H9 (cell line): Measurements from ENCODE around the gene SIT1. TPM values are rescaled to one million over a fixed set of nuclear protein-coding genes. Genes with fewer than 3 reads are reported as not detected.

Experiments
- DNase-seq: peaks from one replicate; pipeline ENCODE4 v3.0.0-alpha.2; 2017
- H2AFZ ChIP-seq: one replicate; pipeline ENCODE4 v1.6.1; 2013; ENCODE audit warnings: mild to moderate bottlenecking, low read length, control low read depth, moderate library complexity
- H2AK5ac ChIP-seq: 2 replicates; pipeline ENCODE4 v1.6.1; 2013; ENCODE audit warnings: low read length, control low read depth, mixed read lengths; ENCODE audit not compliant: insufficient read length
- H2BK120ac ChIP-seq: one replicate; pipeline ENCODE4 v1.6.1; 2013; ENCODE audit warnings: low read depth, mild to moderate bottlenecking, low read length, control low read depth, inconsistent platforms; ENCODE audit not compliant: poor library complexity, severe bottlenecking
- H2BK12ac ChIP-seq: 2 replicates; pipeline ENCODE4 v1.6.1; 2013; ENCODE audit warnings: low read length, control low read depth, mixed read lengths, low read depth; ENCODE audit not compliant: insufficient read length
- H2BK15ac ChIP-seq: 2 replicates; pipeline ENCODE4 v1.6.1; 2013; ENCODE audit warnings: low read depth, low read length, control low read depth
- H2BK20ac ChIP-seq: one replicate; pipeline ENCODE4 v1.6.1; 2013; ENCODE audit warnings: low read depth, mild to moderate bottlenecking, low read length, control low read depth, inconsistent platforms; ENCODE audit not compliant: poor library complexity, severe bottlenecking
- H2BK5ac ChIP-seq: 2 replicates; pipeline ENCODE4 v1.6.1; 2013; ENCODE audit warnings: low read length, control low read depth, mixed read lengths; ENCODE audit not compliant: insufficient read length
- H3K14ac ChIP-seq: 2 replicates; pipeline ENCODE4 v1.6.1; 2013; ENCODE audit warnings: low read length, control low read depth; ENCODE audit not compliant: insufficient read depth
- H3K18ac ChIP-seq: 2 replicates; pipeline ENCODE4 v1.6.1; 2013; ENCODE audit warnings: low read depth, mild to moderate bottlenecking, mixed read lengths, low read length, control low read depth; ENCODE audit not compliant: insufficient read length
- H3K23ac ChIP-seq: 2 replicates; pipeline ENCODE4 v1.6.1; 2013; ENCODE audit warnings: low read length, control low read depth, mixed read lengths, low read depth; ENCODE audit not compliant: insufficient read length
- H3K23me2 ChIP-seq: 2 replicates; pipeline ENCODE4 v1.6.1; 2013; ENCODE audit warnings: low read depth, mild to moderate bottlenecking, mixed read lengths, low read length, control low read depth; ENCODE audit not compliant: insufficient read length, poor library complexity, severe bottlenecking
- H3K27ac ChIP-seq: 2 replicates; pipeline ENCODE4 v1.5.1; 2013; ENCODE audit warnings: low read length, control low read depth, mixed read lengths, low read depth; ENCODE audit not compliant: insufficient read length
- H3K27me3 ChIP-seq: 2 replicates; pipeline ENCODE4 v1.6.1; 2013; ENCODE audit warnings: low read length, control low read depth, inconsistent platforms; ENCODE audit not compliant: insufficient read depth
- H3K4ac ChIP-seq: 2 replicates; pipeline ENCODE4 v1.6.1; 2013; ENCODE audit warnings: low read depth, mild to moderate bottlenecking, control low read depth, inconsistent platforms, low read length, moderate library complexity
- H3K4me1 ChIP-seq: 2 replicates; pipeline ENCODE4 v1.6.1; 2013; ENCODE audit warnings: low read length, control low read depth, inconsistent platforms; ENCODE audit not compliant: insufficient read depth
- H3K4me2 ChIP-seq: 2 replicates; pipeline ENCODE4 v1.6.1; 2013; ENCODE audit warnings: low read length, control low read depth, mixed read lengths; ENCODE audit not compliant: insufficient read length, insufficient read depth
- H3K56ac ChIP-seq: 2 replicates; pipeline ENCODE4 v1.6.1; 2013; ENCODE audit warnings: low read depth, mild to moderate bottlenecking, mixed read lengths, low read length, control low read depth; ENCODE audit not compliant: insufficient read length
- H3K79me1 ChIP-seq: 2 replicates; pipeline ENCODE4 v1.6.1; 2013; ENCODE audit warnings: low read depth, mild to moderate bottlenecking, moderate library complexity, low read length, control low read depth, inconsistent platforms; ENCODE audit not compliant: insufficient read depth, poor library complexity, severe bottlenecking
- H3K79me2 ChIP-seq: 2 replicates; pipeline ENCODE4 v1.6.1; 2013; ENCODE audit warnings: low read length, control low read depth, inconsistent platforms; ENCODE audit not compliant: insufficient read depth
- H3K9ac ChIP-seq: 2 replicates; pipeline ENCODE4 v1.6.1; 2013; ENCODE audit warnings: low read length, control low read depth, mixed read lengths; ENCODE audit not compliant: insufficient read length; ENCODE audit errors: extremely low read depth
- H3K9me3 ChIP-seq: one replicate; pipeline ENCODE4 v1.6.1; 2013; ENCODE audit warnings: low read depth, low read length, inconsistent platforms; ENCODE audit not compliant: control insufficient read depth
- H3T11ph ChIP-seq: one replicate; pipeline ENCODE4 v1.6.1; 2013; ENCODE audit warnings: mild to moderate bottlenecking, low read length, control low read depth, inconsistent platforms
- H4K20me1 ChIP-seq: one replicate; pipeline ENCODE4 v1.6.1; 2013; ENCODE audit not compliant: control insufficient read depth, insufficient read length, insufficient read depth
- H4K5ac ChIP-seq: 2 replicates; pipeline ENCODE4 v1.6.1; 2013; ENCODE audit warnings: low read depth, mild to moderate bottlenecking, mixed read lengths, low read length, control low read depth; ENCODE audit not compliant: insufficient read length
- H4K8ac ChIP-seq: replicated peaks from 2 replicates; pipeline ENCODE4 v1.6.1; 2013; ENCODE audit warnings: low read length, control low read depth, mixed read lengths, low read depth; ENCODE audit not compliant: insufficient read length
- H4K91ac ChIP-seq: 2 replicates; pipeline ENCODE4 v1.6.1; 2013; ENCODE audit warnings: low read depth, mild to moderate bottlenecking, moderate library complexity, mixed read lengths, low read length, control low read depth; ENCODE audit not compliant: insufficient read length
- H3K27ac Mint-ChIP-seq, 3 experiments: 2 replicates in 2 of 3; 3 replicates in 1 of 3; pipeline ENCODE4 v1.8.0; 2020 to 2021; ENCODE audit warnings: mixed read lengths in 3 of 3, mild to moderate bottlenecking in 1 of 3, moderate library complexity in 1 of 3
- H3K27me3 Mint-ChIP-seq: 2 replicates; pipeline ENCODE4 v1.8.0; 2021; ENCODE audit warnings: low read depth, mild to moderate bottlenecking, moderate library complexity, mixed read lengths
- H3K36me3 Mint-ChIP-seq, 3 experiments: 2 replicates in 2 of 3; 3 replicates in 1 of 3; pipeline ENCODE4 v1.8.0; 2020 to 2021; ENCODE audit warnings: low read depth in 3 of 3, mixed read lengths in 3 of 3; ENCODE audit not compliant: insufficient read depth in 1 of 3
- H3K4me1 Mint-ChIP-seq, 2 experiments: 2 replicates each; pipeline ENCODE4 v1.8.0; 2020; ENCODE audit warnings: mixed read lengths in 2 of 2
- H3K4me3 Mint-ChIP-seq, 2 experiments: 2 replicates in 1 of 2; 3 replicates in 1 of 2; pipeline ENCODE4 v1.8.0; 2020 to 2021; ENCODE audit warnings: mild to moderate bottlenecking in 2 of 2, mixed read lengths in 2 of 2, moderate library complexity in 1 of 2
- H3K9me3 Mint-ChIP-seq, 2 experiments: 2 replicates in 1 of 2; 3 replicates in 1 of 2; pipeline ENCODE4 v1.8.0; 2020; ENCODE audit warnings: mild to moderate bottlenecking in 2 of 2, mixed read lengths in 2 of 2, moderate library complexity in 1 of 2
- CTCF ChIP-seq: fragments of 200-600 bp; sonication (generic); conservative IDR thresholded peaks from 3 replicates; pipeline ENCODE4 v1.8.0; 2021; ENCODE audit warnings: antibody characterized with exemption, mild to moderate bottlenecking
- WGBS: extraction: QIAGEN DNeasy Blood & Tissue Kit; methylation state at CpG from one replicate; pipeline ENCODE4 v1.1.7; 2013; ENCODE audit warnings: missing lambda C conversion rate, low lambda C conversion rate, mixed read lengths; ENCODE audit not compliant: insufficient read length; ENCODE audit errors: extremely low coverage; 5-methylcytosine and 5-hydroxymethylcytosine counted together
- total RNA-seq: library from RNA; stranded (reverse); gene quantifications from 2 replicates; pipeline ENCODE4 v1.2.1, GENCODE V29; 2021

Gene SIT1
- total RNA-seq, 1 experiment from 2014 or later, result 1.6 TPM

GRCh38 chr9:35684921-35685320 is 34.2 kb upstream of the SIT1 start:
- H3K4me3 Mint-ChIP-seq, result no peak overlapping the region
- H3K23ac ChIP-seq, result no peak overlapping the region
- H4K91ac ChIP-seq, result no peak overlapping the region
- H2BK15ac ChIP-seq, result no peak overlapping the region
- H3K27me3 ChIP-seq, result no peaks in the 10 kb centered on the region
- H3K4me1 Mint-ChIP-seq, result peaks cover 39 to 40% of the 10 kb centered on the region in 2 experiments
- H3K18ac ChIP-seq, result no peak overlapping the region
- H3K27ac Mint-ChIP-seq, result no peak overlapping the region
- H2BK120ac ChIP-seq, result no peak overlapping the region
- H2BK12ac ChIP-seq, result no peak overlapping the region
- peaks cover 41 to 69% (median 64%) of the 10 kb centered on the region in 3 experiments; a peak in 6 of 7 replicates for H3K36me3 Mint-ChIP-seq
- H2AFZ ChIP-seq, result no peak overlapping the region
- H4K5ac ChIP-seq, result no peak overlapping the region
- H2AK5ac ChIP-seq, result no peak overlapping the region
- DNase-seq, result no peak
- TF ChIP-seq CTCF, result no peak
- H3K9me3 Mint-ChIP-seq, result no peaks in the 10 kb centered on the region; a peak in 1 of 5 replicates
- H3K79me2 ChIP-seq, result no peaks in the 10 kb centered on the region; the same call in 1 of the 2 replicates
- H3K27ac ChIP-seq, result no peak overlapping the region
- peaks cover 6% of the 10 kb centered on the region for H3K23me2 ChIP-seq
- no peak overlapping the region for H3K14ac ChIP-seq
- no peak overlapping the region for H3K56ac ChIP-seq
- no peaks in the 10 kb centered on the region for H3K9me3 ChIP-seq
- no peak overlapping the region for H3K4me2 ChIP-seq
- H2BK5ac ChIP-seq, result no peak overlapping the region
- H2BK20ac ChIP-seq, result no peak overlapping the region
- H4K8ac ChIP-seq, result no peak overlapping the region
- H3K4ac ChIP-seq, result no peak overlapping the region
- no peak overlapping the region for H3K9ac ChIP-seq
- no peaks in the 10 kb centered on the region for H3K27me3 Mint-ChIP-seq
- no peak overlapping the region for H3T11ph ChIP-seq
- WGBS, result no CpG with 5 or more reads among the region's 10 CpGs
- H3K4me1 ChIP-seq, result peaks cover 3% of the 10 kb centered on the region
- H4K20me1 ChIP-seq, result no peaks in the 10 kb centered on the region
- no peaks in the 10 kb centered on the region for H3K79me1 ChIP-seq
